HepG2 (cell line): ENCODE data around the gene BICDL2. TPM values are rescaled to one million over a fixed set of nuclear protein-coding genes. Genes with fewer than 3 reads are reported as not detected.

Experiments
- ATAC-seq: fragments of 200-7000 bp; cut with Tn5 transposase; 3 replicates; pipeline ENCODE4 v1.9.1; 2020; ENCODE audit warnings: mild to moderate bottlenecking, moderate library complexity
- BruUV-seq: library from RNA; stranded (reverse); fragments of 400-500 nt; replicated peaks from 2 replicates; lab custom pipeline; 2021; lab: Mats Ljungman, UMichigan
- CTCF ChIA-PET: fragments of 300-600 bp; formaldehyde crosslinking; extraction: SDS; loops from one replicate; lab custom pipeline; 2021; ENCODE audit warnings: low total read pairs, inconsistent platforms, low intra/inter-chr PET ratio; lab: Yijun Ruan, JAX
- POLR2A ChIA-PET: fragments of 350-600 bp; sonication (Branson Sonifier 250); formaldehyde crosslinking; loops from one replicate; lab custom pipeline; 2020; ENCODE audit warnings: antibody characterized with exemption, inconsistent platforms; lab: Yijun Ruan, JAX
- DNase-seq: peaks from one replicate; pipeline ENCODE4 v3.0.0-alpha.2; 2015; ENCODE audit warnings: low spot score
- FAIRE-seq: peaks from 3 replicates; lab custom pipeline; 2011; peaks lifted over from hg19 to GRCh38; lab: Jason Lieb, UNC
- H2AFZ ChIP-seq: one replicate; pipeline ENCODE4 v1.6.1; 2011; ENCODE audit warnings: low read length, inconsistent platforms
- H3K27ac ChIP-seq: fragments of 300-600 bp; 3 replicates; pipeline ENCODE4 v1.8.0; 2011; ENCODE audit warnings: mixed run types, mild to moderate bottlenecking, mixed read lengths, low read length, inconsistent platforms; ENCODE audit not compliant: insufficient read depth; ENCODE audit errors: extremely low read length
- H3K27me3 ChIP-seq, 2 experiments: fragments of 200-600 bp in 1 of 2; 2 replicates in 1 of 2; 3 replicates in 1 of 2; pipeline versions ENCODE4 v1.6.0 to v1.8.0; 2011; ENCODE audit warnings: low read length in 2 of 2, mild to moderate bottlenecking in 2 of 2, moderate library complexity in 2 of 2, inconsistent platforms in 1 of 2; ENCODE audit not compliant: insufficient read depth in 2 of 2, control insufficient read depth in 1 of 2
- H3K36me3 ChIP-seq, 2 experiments: fragments of 200-600 bp in 1 of 2; replicated peaks in 1 of 2; 2 replicates in 1 of 2; 3 replicates in 1 of 2; pipeline versions ENCODE4 v1.5.1 to v1.8.0; 2011; ENCODE audit warnings: low read length in 2 of 2, inconsistent platforms in 1 of 2; ENCODE audit not compliant: insufficient read depth in 2 of 2, control insufficient read depth in 1 of 2
- H3K4me1 ChIP-seq: 2 replicates; pipeline ENCODE4 v1.5.1; 2012; ENCODE audit warnings: low read length, inconsistent platforms; ENCODE audit not compliant: insufficient read depth
- H3K4me2 ChIP-seq: 2 replicates; pipeline ENCODE4 v1.6.0; 2011; ENCODE audit warnings: low read depth, low read length, inconsistent platforms
- H3K4me3 ChIP-seq, 3 experiments: fragments of 200-600 bp in 1 of 3; sonication (generic), shearing (Covaris generic) in 1 of 3; replicated peaks in 1 of 3; 2 replicates each; pipeline ENCODE4 v1.5.1; 2011 to 2016; ENCODE audit warnings: low read length in 3 of 3, inconsistent platforms in 2 of 3, low read depth in 2 of 3, mild to moderate bottlenecking in 2 of 3, control low read depth in 1 of 3, mixed read lengths in 1 of 3; ENCODE audit not compliant: insufficient read depth in 1 of 3
- H3K79me2 ChIP-seq: one replicate; pipeline ENCODE4 v1.6.1; 2011; ENCODE audit warnings: low read length, inconsistent platforms; ENCODE audit not compliant: insufficient read depth
- H3K9ac ChIP-seq: 2 replicates; pipeline ENCODE4 v1.6.0; 2011; ENCODE audit warnings: mild to moderate bottlenecking, low read depth, low read length, inconsistent platforms; ENCODE audit not compliant: insufficient read depth
- H3K9me3 ChIP-seq: 2 replicates; pipeline ENCODE4 v1.5.1; 2012; ENCODE audit warnings: mild to moderate bottlenecking, low read length
- H4K20me1 ChIP-seq: 2 replicates; pipeline ENCODE4 v1.6.0; 2011; ENCODE audit warnings: inconsistent platforms, mild to moderate bottlenecking, low read length, moderate library complexity; ENCODE audit not compliant: insufficient read depth
- FIP1L1 ChIP-seq: fragments of 200-400 bp; formaldehyde crosslinking; IDR thresholded peaks from 2 replicates; pipeline ENCODE4 v1.6.1; 2018; ENCODE audit warnings: low read depth, mild to moderate bottlenecking, low read length, moderate library complexity, borderline replicate concordance; ENCODE audit not compliant: insufficient read depth
- KAT7 ChIP-seq: IDR thresholded peaks from 2 replicates; pipeline ENCODE4 v1.6.1; 2018; ENCODE audit warnings: borderline replicate concordance, missing compliant biosample characterization
- RFX1 ChIP-seq: fragments of 450-650 bp; IDR thresholded peaks from 2 replicates; pipeline ENCODE4 v1.6.1; 2017
- SOX6 ChIP-seq, 2 experiments: fragments of 450-650 bp in 1 of 2; sonication (generic) in 1 of 2; formaldehyde crosslinking in 1 of 2; IDR thresholded peaks; 2 replicates each; pipeline versions ENCODE4 v1.4.0 to v1.6.1; 2017 to 2020; ENCODE audit warnings: antibody characterized with exemption in 1 of 2, mild to moderate bottlenecking in 1 of 2, missing genetic modification reagents in 1 of 2
- ZNF232 ChIP-seq: sonication (generic); formaldehyde crosslinking; IDR thresholded peaks from 2 replicates; pipeline ENCODE4 v1.4.0; 2020; ENCODE audit warnings: missing genetic modification reagents, borderline replicate concordance
- ZNF350 ChIP-seq: sonication (generic); formaldehyde crosslinking; IDR thresholded peaks from 2 replicates; pipeline ENCODE4 v1.4.0; 2020; ENCODE audit warnings: mild to moderate bottlenecking, low read depth, missing genetic modification reagents, borderline replicate concordance
- ZNF652 ChIP-seq: IDR thresholded peaks from 2 replicates; pipeline ENCODE4 v1.6.1; 2016; ENCODE audit warnings: low read depth, borderline replicate concordance
- ZSCAN22 ChIP-seq: sonication (generic); formaldehyde crosslinking; IDR thresholded peaks from 2 replicates; pipeline ENCODE4 v1.4.0; 2020; ENCODE audit warnings: mild to moderate bottlenecking, missing genetic modification reagents
- WGBS: methylation state at CpG from one replicate; pipeline ENCODE4 v1.1.6; 2017; ENCODE audit warnings: low lambda C conversion rate; 5-methylcytosine and 5-hydroxymethylcytosine counted together
- in situ Hi-C: cut with HindIII; loops from 2 replicates; pipeline ENCODE4 v1.10.0; 2017; ENCODE audit warnings: low pct_unique_long_range_greater_than_20kb; ENCODE audit not compliant: extremely low pct_ligation_motif_present
- intact Hi-C: fragments of 100-400 bp; cut with micrococcal nuclease; formaldehyde crosslinking; loops from one replicate; pipeline ENCODE4 v1.10.0; 2022; ENCODE audit not compliant: unreplicated experiment
- polyA plus RNA-seq, 8 experiments: library from polyadenylated mRNA; depleted of rRNA in 3 of 8; stranded (reverse) in 7 of 8; unstranded in 1 of 8; fragments of >200 nt; fragmentation: Illumina TruSeq in 4 of 8; extraction: Trizol in 4 of 8; gene quantifications; 2 replicates each; pipeline versions ENCODE4 v1.2.1 to v1.2.3, GENCODE V29; 2011 to 2016; ENCODE audit warnings: low read depth in 4 of 8, missing spikeins in 1 of 8, mixed read lengths in 1 of 8; ENCODE audit not compliant: insufficient read depth in 1 of 8
- total RNA-seq, 5 experiments: library from RNA; depleted of rRNA; stranded (reverse); fragments of >200 nt; fragmentation: Illumina TruSeq; extraction: Trizol; gene quantifications; 2 replicates each; pipeline ENCODE4 v1.2.3, GENCODE V29; 2016; ENCODE audit warnings: low read depth in 1 of 5
- TF ChIP-seq, protein P1 (sequence below): sonication (generic); formaldehyde crosslinking; IDR thresholded peaks from 2 replicates; pipeline ENCODE4 v1.4.0; 2020; ENCODE audit warnings: missing genetic modification reagents, mild to moderate bottlenecking, borderline replicate concordance

BICDL2 gene
- total and polyA plus RNA-seq, 2 of the 13 experiments (the other 11 are each of a cell fraction or from before 2014, with no cell fraction given) = 0.12 TPM; not detected in 1

DNA sequence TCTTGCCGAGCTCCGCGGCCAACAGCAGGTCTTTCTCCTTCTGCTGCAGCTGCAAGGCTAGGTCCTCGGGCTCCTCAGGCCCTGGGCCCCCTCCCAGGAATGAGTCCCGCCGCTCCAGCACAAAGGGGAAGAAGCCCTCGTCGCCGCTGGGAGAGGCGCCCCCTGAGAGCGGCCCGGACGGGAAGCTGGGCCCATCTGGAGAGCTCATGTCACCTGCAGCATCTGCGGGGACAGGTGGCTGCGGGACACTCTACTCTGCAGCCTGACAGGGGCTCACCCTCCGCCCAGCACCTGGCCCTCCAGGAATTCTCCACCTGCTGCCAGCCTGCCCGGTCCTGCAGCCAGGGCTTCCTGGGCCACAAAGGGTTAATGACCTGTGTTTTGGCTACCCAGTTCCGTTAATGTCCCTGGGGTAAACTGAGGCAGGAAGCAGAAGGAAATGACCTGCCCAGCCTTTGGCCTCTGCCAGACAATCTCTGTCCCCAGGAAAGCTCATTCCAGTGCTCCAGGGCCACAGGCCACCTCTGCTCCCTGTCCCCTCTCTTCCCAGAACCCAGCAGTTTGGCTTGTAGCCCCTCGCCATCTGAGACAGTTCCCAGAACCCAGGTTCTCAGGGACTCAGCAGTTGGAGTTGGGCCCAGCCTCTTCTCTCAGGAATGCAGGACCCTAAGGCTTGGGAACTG, 1.3 kb downstream of the BICDL2 start:
- ATAC-seq = no peak
- Histone ChIP-seq H2AFZ (no peak overlapping the region), H3K27ac (no peak overlapping the region), H3K4me3 (peak overlapping the region in 1 of 3 experiments; percentile 58; a peak in 1 of 6 replicates), H3K4me1 (peaks cover 21% of the 10 kb centered on the region), H3K27me3 (peaks cover 19 to 86% of the 10 kb centered on the region in 2 experiments), H3K79me2 (no peaks in the 10 kb centered on the region), H3K4me2 (peak overlapping the region; percentile 39; the same call in 1 of the 2 replicates), H3K36me3 (no peaks in the 10 kb centered on the region), H4K20me1 (no peaks in the 10 kb centered on the region), H3K9ac (no peak overlapping the region), H3K9me3 (no peaks in the 10 kb centered on the region)
- WGBS = 50% methylated on average over 18 of the region's 19 CpGs
- BruUV-seq = no TSS peak
- in situ Hi-C loops (no loop called here), intact Hi-C loops (no loop called here)
- ChIA-PET POLR2A (interaction anchor here (2.5 kb wide), 1 partner anchor 15 kb away, joined by 11 read pairs; the partner anchor contains the start of gene TNFRSF12A), CTCF (no interaction called here)
- DNase-seq = no peak
- TF ChIP-seq SOX6 (IDR thresholded peaks at IDR 0.05) (no peak), SOX6 (CRISPR knock-in tag; IDR thresholded peaks at IDR 0.05) (no peak), ZNF652 (CRISPR knock-in tag) (peak; percentile 62)
- no peak for FAIRE-seq

DNA sequence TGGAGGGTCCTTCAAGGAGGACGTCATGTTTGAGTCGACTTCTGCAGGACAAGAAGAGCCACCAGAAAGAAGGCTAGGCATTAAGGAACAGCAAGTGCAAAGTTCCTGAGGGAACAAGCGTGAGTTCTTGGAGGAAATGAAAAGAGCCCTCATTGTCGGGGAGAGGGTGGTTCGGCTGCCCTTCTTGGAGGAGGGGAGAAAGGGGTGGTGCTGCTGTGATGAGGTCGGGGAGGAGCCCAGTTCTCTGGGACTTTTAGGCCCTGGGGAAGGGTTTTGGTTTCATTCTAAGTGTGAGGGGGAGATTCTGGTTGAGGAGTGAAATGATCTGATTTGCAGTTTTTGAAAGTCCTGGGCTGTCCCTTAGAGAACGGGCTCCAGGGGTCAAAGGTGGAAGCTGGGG, 4.1 kb downstream of the BICDL2 start:
- CTCF ChIA-PET = no interaction called here

More for the DNA sequence above, 4.1 kb downstream of the BICDL2 start:
- WGBS = 20% methylated on average over 7 of the region's 7 CpGs
- no peaks in the 10 kb centered on the region for H3K36me3 ChIP-seq
- no TSS peak for BruUV-seq
- ATAC-seq = no peak
- no peaks in the 10 kb centered on the region for H3K79me2 ChIP-seq
- no peak overlapping the region for H3K9ac ChIP-seq
- no peak overlapping the region for H3K4me2 ChIP-seq
- H2AFZ ChIP-seq = no peak overlapping the region
- FAIRE-seq = no peak
- H3K27ac ChIP-seq = no peak overlapping the region
- peaks cover 15 to 84% of the 10 kb centered on the region in 2 experiments for H3K27me3 ChIP-seq
- in situ Hi-C loops (no loop called here), intact Hi-C loops (no loop called here)
- H3K4me3 ChIP-seq = no peak overlapping the region
- peaks cover 30% of the 10 kb centered on the region for H3K4me1 ChIP-seq
- DNase-seq = no peak
- no peak for TF ChIP-seq ZNF232 (CRISPR knock-in tag)
- TF ChIP-seq, protein P1, sequence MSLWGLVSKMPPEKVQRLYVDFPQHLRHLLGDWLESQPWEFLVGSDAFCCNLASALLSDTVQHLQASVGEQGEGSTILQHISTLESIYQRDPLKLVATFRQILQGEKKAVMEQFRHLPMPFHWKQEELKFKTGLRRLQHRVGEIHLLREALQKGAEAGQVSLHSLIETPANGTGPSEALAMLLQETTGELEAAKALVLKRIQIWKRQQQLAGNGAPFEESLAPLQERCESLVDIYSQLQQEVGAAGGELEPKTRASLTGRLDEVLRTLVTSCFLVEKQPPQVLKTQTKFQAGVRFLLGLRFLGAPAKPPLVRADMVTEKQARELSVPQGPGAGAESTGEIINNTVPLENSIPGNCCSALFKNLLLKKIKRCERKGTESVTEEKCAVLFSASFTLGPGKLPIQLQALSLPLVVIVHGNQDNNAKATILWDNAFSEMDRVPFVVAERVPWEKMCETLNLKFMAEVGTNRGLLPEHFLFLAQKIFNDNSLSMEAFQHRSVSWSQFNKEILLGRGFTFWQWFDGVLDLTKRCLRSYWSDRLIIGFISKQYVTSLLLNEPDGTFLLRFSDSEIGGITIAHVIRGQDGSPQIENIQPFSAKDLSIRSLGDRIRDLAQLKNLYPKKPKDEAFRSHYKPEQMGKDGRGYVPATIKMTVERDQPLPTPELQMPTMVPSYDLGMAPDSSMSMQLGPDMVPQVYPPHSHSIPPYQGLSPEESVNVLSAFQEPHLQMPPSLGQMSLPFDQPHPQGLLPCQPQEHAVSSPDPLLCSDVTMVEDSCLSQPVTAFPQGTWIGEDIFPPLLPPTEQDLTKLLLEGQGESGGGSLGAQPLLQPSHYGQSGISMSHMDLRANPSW = no peak
- TF ChIP-seq ZSCAN22 (CRISPR knock-in tag) = no peak
- TF ChIP-seq ZNF350 (CRISPR knock-in tag) = no peak
- no peak for TF ChIP-seq KAT7
- no peak for TF ChIP-seq RFX1
- no peak for TF ChIP-seq FIP1L1
- POLR2A ChIA-PET = interaction anchor here (1.1 kb wide), 1 partner anchor 9 kb away, joined by 3 read pairs; the partner anchor contains the start of genes HCFC1R1 and THOC6
- H3K9me3 ChIP-seq = no peaks in the 10 kb centered on the region
- H4K20me1 ChIP-seq = no peaks in the 10 kb centered on the region
